ENCODE measurements around the gene FCN2. TPM values are rescaled to one million over a fixed set of nuclear protein-coding genes. Genes with fewer than 3 reads are reported as not detected.

Gene FCN2
- total RNA-seq, 2 experiments from 2014 or later, result not detected

GRCh38 chr9:134870746-134871662 is 9.6 kb upstream of the FCN2 start:
- Mint-ChIP-seq H3K4me3 (no peak overlapping the region), H3K9me3 (no peaks in the 10 kb centered on the region), H3K4me1 (no peaks in the 10 kb centered on the region), H3K27me3 (no peaks in the 10 kb centered on the region), H3K36me3 (no peaks in the 10 kb centered on the region), H3K27ac (no peak overlapping the region)
- DNase-seq, result no peak

GRCh38 chr9:134871697-134872340 is 8.8 kb upstream of the FCN2 start:
- no peak overlapping the region for H3K27ac Mint-ChIP-seq
- no peaks in the 10 kb centered on the region for H3K36me3 Mint-ChIP-seq
- H3K4me1 Mint-ChIP-seq, result no peaks in the 10 kb centered on the region
- DNase-seq, result no peak
- H3K27me3 Mint-ChIP-seq, result no peaks in the 10 kb centered on the region
- no peak overlapping the region for H3K4me3 Mint-ChIP-seq
- no peaks in the 10 kb centered on the region for H3K9me3 Mint-ChIP-seq

GRCh38 chr9:134872482-134873231 is 8.0 kb upstream of the FCN2 start:
- peaks cover 2% of the 10 kb centered on the region for H3K27me3 Mint-ChIP-seq
- no peak overlapping the region for H3K4me3 Mint-ChIP-seq
- H3K27ac Mint-ChIP-seq, result no peak overlapping the region
- no peaks in the 10 kb centered on the region for H3K36me3 Mint-ChIP-seq
- H3K4me1 Mint-ChIP-seq, result no peaks in the 10 kb centered on the region
- no peaks in the 10 kb centered on the region for H3K9me3 Mint-ChIP-seq
- DNase-seq, result no peak

- no peak overlapping the region for H3K27ac Mint-ChIP-seq
- DNase-seq, result no peak
- H3K4me1 Mint-ChIP-seq, result no peaks in the 10 kb centered on the region
- H3K27me3 Mint-ChIP-seq, result peaks cover 8% of the 10 kb centered on the region
- H3K9me3 Mint-ChIP-seq, result no peaks in the 10 kb centered on the region
- no peaks in the 10 kb centered on the region for H3K36me3 Mint-ChIP-seq
- H3K4me3 Mint-ChIP-seq, result no peak overlapping the region
Measured at GRCh38 chr9:134875371-134875770, 5.2 kb upstream of the FCN2 start.

- Mint-ChIP-seq H3K27ac (no peak overlapping the region), H3K4me1 (no peaks in the 10 kb centered on the region), H3K4me3 (no peak overlapping the region), H3K27me3 (peaks cover 14% of the 10 kb centered on the region), H3K9me3 (no peaks in the 10 kb centered on the region), H3K36me3 (no peaks in the 10 kb centered on the region)
- DNase-seq, result no peak
Measured at GRCh38 chr9:134877541-134877940, 3.1 kb upstream of the FCN2 start.

GRCh38 chr9:134879664-134880483 is 736 bp upstream of the FCN2 start:
- H3K36me3 Mint-ChIP-seq, result no peaks in the 10 kb centered on the region
- no peak for DNase-seq
- H3K4me1 Mint-ChIP-seq, result no peaks in the 10 kb centered on the region
- H3K9me3 Mint-ChIP-seq, result no peaks in the 10 kb centered on the region
- H3K4me3 Mint-ChIP-seq, result no peak overlapping the region
- H3K27me3 Mint-ChIP-seq, result peaks cover 14% of the 10 kb centered on the region
- no peak overlapping the region for H3K27ac Mint-ChIP-seq

- H3K36me3 Mint-ChIP-seq, result no peaks in the 10 kb centered on the region
- no peak for DNase-seq
- no peaks in the 10 kb centered on the region for H3K9me3 Mint-ChIP-seq
- H3K4me1 Mint-ChIP-seq, result no peaks in the 10 kb centered on the region
- H3K27ac Mint-ChIP-seq, result no peak overlapping the region
- no peak overlapping the region for H3K4me3 Mint-ChIP-seq
- peaks cover 14% of the 10 kb centered on the region for H3K27me3 Mint-ChIP-seq
Measured at GRCh38 chr9:134881313-134881670, 682 bp downstream of the FCN2 start.

- H3K9me3 Mint-ChIP-seq, result no peaks in the 10 kb centered on the region
- no peak for DNase-seq
- no peaks in the 10 kb centered on the region for H3K36me3 Mint-ChIP-seq
- H3K4me1 Mint-ChIP-seq, result no peaks in the 10 kb centered on the region
- no peak overlapping the region for H3K27ac Mint-ChIP-seq
- no peak overlapping the region for H3K4me3 Mint-ChIP-seq
- peaks cover 14% of the 10 kb centered on the region for H3K27me3 Mint-ChIP-seq
Measured at GRCh38 chr9:134882204-134882785, 1.7 kb downstream of the FCN2 start.

- Mint-ChIP-seq H3K4me3 (no peak overlapping the region), H3K27ac (no peak overlapping the region), H3K4me1 (no peaks in the 10 kb centered on the region), H3K9me3 (no peaks in the 10 kb centered on the region), H3K27me3 (peaks cover 6% of the 10 kb centered on the region), H3K36me3 (no peaks in the 10 kb centered on the region)
- DNase-seq, result no peak
Measured at GRCh38 chr9:134883040-134883782, 2.6 kb downstream of the FCN2 start.

GRCh38 chr9:134884492-134884891 is 3.9 kb downstream of the FCN2 start:
- H3K36me3 Mint-ChIP-seq, result no peaks in the 10 kb centered on the region
- no peak overlapping the region for H3K4me3 Mint-ChIP-seq
- no peaks in the 10 kb centered on the region for H3K9me3 Mint-ChIP-seq
- H3K27me3 Mint-ChIP-seq, result peaks cover 5% of the 10 kb centered on the region
- H3K27ac Mint-ChIP-seq, result no peak overlapping the region
- no peak for DNase-seq
- no peaks in the 10 kb centered on the region for H3K4me1 Mint-ChIP-seq

GRCh38 chr9:134885001-134885678 is 4.5 kb downstream of the FCN2 start:
- Mint-ChIP-seq H3K9me3 (no peaks in the 10 kb centered on the region), H3K4me3 (no peak overlapping the region), H3K4me1 (no peaks in the 10 kb centered on the region), H3K36me3 (no peaks in the 10 kb centered on the region), H3K27me3 (peaks cover 5% of the 10 kb centered on the region), H3K27ac (no peak overlapping the region)
- no peak for DNase-seq

GRCh38 chr9:134885679-134886412 is 5.2 kb downstream of the FCN2 start:
- Mint-ChIP-seq H3K4me1 (no peaks in the 10 kb centered on the region), H3K36me3 (no peaks in the 10 kb centered on the region), H3K9me3 (no peaks in the 10 kb centered on the region), H3K4me3 (no peak overlapping the region), H3K27me3 (peaks cover 5% of the 10 kb centered on the region), H3K27ac (no peak overlapping the region)
- DNase-seq, result no peak

- no peak for DNase-seq
- H3K4me3 Mint-ChIP-seq, result no peak overlapping the region
- no peaks in the 10 kb centered on the region for H3K9me3 Mint-ChIP-seq
- H3K36me3 Mint-ChIP-seq, result no peaks in the 10 kb centered on the region
- peaks cover under 1% of the 10 kb centered on the region for H3K27me3 Mint-ChIP-seq
- no peak overlapping the region for H3K27ac Mint-ChIP-seq
- H3K4me1 Mint-ChIP-seq, result no peaks in the 10 kb centered on the region
Measured at GRCh38 chr9:134886413-134886913, 5.9 kb downstream of the FCN2 start.

Data from activated naive CD8-positive, alpha-beta T cell treated with anti-CD3 and anti-CD28 coated beads for 36 hours (primary cell).